ENCODE data around the gene LRMDA. TPM values are rescaled to one million over a fixed set of nuclear protein-coding genes. Genes with fewer than 3 reads are reported as not detected.

The LRMDA gene
- total RNA-seq, 2 experiments from 2014 or later: not detected

DNA sequence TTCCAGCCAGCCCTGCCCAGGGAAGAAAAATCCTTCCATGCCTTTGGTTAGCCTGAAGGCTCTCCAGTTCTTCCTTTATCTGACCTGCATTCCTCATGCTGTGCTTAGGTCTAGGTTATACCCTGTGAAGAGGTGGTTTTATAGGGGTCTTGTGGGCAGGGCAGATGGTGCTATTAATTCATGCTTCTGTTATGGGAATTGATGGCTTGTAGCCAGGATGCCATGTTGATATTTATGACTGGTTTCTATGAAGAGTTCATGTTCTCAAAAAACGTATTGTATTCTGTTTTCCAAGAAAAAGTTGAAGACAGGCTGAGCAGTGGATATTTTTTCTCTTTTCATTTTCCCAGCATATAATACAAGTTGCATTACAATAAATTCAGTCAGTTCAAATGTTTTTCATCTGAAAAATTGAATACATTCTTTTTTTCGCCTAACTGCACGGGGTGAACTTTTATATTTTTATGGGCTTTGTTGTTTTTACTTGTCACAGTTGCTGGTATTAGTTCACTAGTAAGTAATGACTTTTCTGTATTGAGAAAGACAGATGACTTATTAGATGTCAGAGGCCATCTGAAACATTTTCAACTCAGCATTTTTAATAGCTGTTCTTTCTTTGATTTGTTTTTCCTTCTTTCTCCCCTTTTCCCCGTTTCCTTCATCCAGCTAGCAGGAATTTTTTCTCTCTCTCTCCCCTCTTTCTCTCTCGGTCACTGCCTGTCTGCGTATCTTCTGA, 322.8 kb downstream of the LRMDA start:
- no peak for TF ChIP-seq EZH2phosphoT487 (IDR thresholded peaks at IDR 0.05; ENCODE audit: borderline replicate concordance, low read depth, low read length)
- TF ChIP-seq, protein P1, sequence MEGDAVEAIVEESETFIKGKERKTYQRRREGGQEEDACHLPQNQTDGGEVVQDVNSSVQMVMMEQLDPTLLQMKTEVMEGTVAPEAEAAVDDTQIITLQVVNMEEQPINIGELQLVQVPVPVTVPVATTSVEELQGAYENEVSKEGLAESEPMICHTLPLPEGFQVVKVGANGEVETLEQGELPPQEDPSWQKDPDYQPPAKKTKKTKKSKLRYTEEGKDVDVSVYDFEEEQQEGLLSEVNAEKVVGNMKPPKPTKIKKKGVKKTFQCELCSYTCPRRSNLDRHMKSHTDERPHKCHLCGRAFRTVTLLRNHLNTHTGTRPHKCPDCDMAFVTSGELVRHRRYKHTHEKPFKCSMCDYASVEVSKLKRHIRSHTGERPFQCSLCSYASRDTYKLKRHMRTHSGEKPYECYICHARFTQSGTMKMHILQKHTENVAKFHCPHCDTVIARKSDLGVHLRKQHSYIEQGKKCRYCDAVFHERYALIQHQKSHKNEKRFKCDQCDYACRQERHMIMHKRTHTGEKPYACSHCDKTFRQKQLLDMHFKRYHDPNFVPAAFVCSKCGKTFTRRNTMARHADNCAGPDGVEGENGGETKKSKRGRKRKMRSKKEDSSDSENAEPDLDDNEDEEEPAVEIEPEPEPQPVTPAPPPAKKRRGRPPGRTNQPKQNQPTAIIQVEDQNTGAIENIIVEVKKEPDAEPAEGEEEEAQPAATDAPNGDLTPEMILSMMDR (conservative IDR thresholded peaks at IDR 0.05; ENCODE audit: low read length): no peak
- Histone ChIP-seq H3K27ac (ENCODE audit: low read depth, low read length, poor library complexity, severe bottlenecking) (no peak overlapping the region), H3K9me2 (ENCODE audit: insufficient read depth, low read length) (no peaks in the 10 kb centered on the region), H3K36me3 (ENCODE audit: insufficient read depth, low read length) (no peaks in the 10 kb centered on the region), H3K4me3 (ENCODE audit: low read depth, low read length, poor library complexity, severe bottlenecking) (no peak overlapping the region), H3K9me3 (ENCODE audit: low read length) (no peaks in the 10 kb centered on the region), H3K4me2 (ENCODE audit: low read length) (no peak overlapping the region), H4K20me1 (ENCODE audit: insufficient read depth, low read length) (no peaks in the 10 kb centered on the region), H2AFZ (ENCODE audit: low read length) (no peak overlapping the region), H3K4me1 (ENCODE audit: insufficient read depth, low read length, poor library complexity, severe bottlenecking) (no peaks in the 10 kb centered on the region), H3K79me2 (ENCODE audit: insufficient read depth, low read depth, low read length) (no peaks in the 10 kb centered on the region)
- no peak for DNase-seq (ENCODE audit: low spot score)
- intact Hi-C loops (cut with micrococcal nuclease; ENCODE audit: unreplicated experiment): no loop called here
- POLR2A ChIA-PET: no interaction called here
- BruUV-seq (replicated peaks): no TSS peak
- CTCF ChIA-PET (ENCODE audit: unreplicated experiment): no interaction called here

DNA sequence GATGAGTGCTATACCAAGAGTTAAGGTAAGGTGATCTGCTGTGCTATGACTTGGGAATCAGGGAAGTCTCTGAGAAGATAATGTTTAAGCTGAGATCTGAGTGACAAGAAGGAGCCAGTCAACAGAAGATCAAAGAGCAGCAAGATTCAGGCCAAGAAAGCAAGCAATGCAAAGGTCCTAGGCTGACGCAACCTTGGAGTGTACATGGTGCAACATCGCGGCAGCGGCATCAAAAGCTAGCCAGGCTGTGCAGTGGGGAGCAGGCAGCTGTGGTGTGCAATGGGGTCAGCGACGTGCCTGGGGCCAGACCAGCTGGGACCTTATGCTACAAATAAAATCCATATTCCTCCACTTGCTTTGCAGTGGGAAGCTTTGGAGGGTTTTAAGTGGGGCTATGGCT, 324.1 kb downstream of the LRMDA start:
- TF ChIP-seq, protein P1 (conservative IDR thresholded peaks at IDR 0.05; ENCODE audit: low read length): no peak
- TF ChIP-seq EZH2phosphoT487 (IDR thresholded peaks at IDR 0.05; ENCODE audit: borderline replicate concordance, low read depth, low read length): no peak
- Histone ChIP-seq H3K36me3 (ENCODE audit: insufficient read depth, low read length) (no peaks in the 10 kb centered on the region), H3K4me1 (ENCODE audit: insufficient read depth, low read length, poor library complexity, severe bottlenecking) (no peaks in the 10 kb centered on the region), H3K4me2 (ENCODE audit: low read length) (no peak overlapping the region), H3K79me2 (ENCODE audit: insufficient read depth, low read depth, low read length) (no peaks in the 10 kb centered on the region), H3K9me3 (ENCODE audit: low read length) (no peaks in the 10 kb centered on the region), H3K27ac (ENCODE audit: low read depth, low read length, poor library complexity, severe bottlenecking) (no peak overlapping the region), H2AFZ (ENCODE audit: low read length) (no peak overlapping the region), H3K9me2 (ENCODE audit: insufficient read depth, low read length) (no peaks in the 10 kb centered on the region), H3K4me3 (ENCODE audit: low read depth, low read length, poor library complexity, severe bottlenecking) (no peak overlapping the region), H4K20me1 (ENCODE audit: insufficient read depth, low read length) (no peaks in the 10 kb centered on the region)
- CTCF ChIA-PET (ENCODE audit: unreplicated experiment): no interaction called here
- no TSS peak for BruUV-seq (replicated peaks)
- POLR2A ChIA-PET: interaction anchor here (0.8 kb wide), 1 partner anchor 88 kb away, joined by 4 read pairs; no protein-coding TSS in a partner anchor
- intact Hi-C loops (cut with micrococcal nuclease; ENCODE audit: unreplicated experiment): no loop called here
- DNase-seq (ENCODE audit: low spot score): no peak

DNA sequence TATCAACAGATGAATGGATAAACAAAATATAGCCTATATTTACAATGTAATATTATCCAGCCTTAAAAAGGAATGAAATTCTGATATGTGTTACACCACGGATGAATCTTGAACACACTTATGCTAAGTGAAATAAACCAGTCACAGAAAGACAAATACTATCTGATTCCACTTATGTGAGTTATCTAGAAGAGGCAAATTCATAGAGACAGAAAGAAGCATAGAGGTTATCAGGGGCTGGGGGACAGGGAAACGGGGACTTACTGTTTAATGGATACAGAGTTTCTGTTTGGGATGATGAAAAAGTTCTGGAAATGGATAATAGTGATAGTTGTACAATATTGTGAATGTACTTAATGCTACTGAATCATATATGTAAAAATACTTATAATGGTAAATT, 329.9 kb downstream of the LRMDA start:
- BruUV-seq (replicated peaks): no TSS peak
- Histone ChIP-seq H3K9me3 (ENCODE audit: low read length) (no peaks in the 10 kb centered on the region), H3K4me2 (ENCODE audit: low read length) (no peak overlapping the region), H3K4me3 (ENCODE audit: low read depth, low read length, poor library complexity, severe bottlenecking) (no peak overlapping the region), H3K9me2 (ENCODE audit: insufficient read depth, low read length) (no peaks in the 10 kb centered on the region), H2AFZ (ENCODE audit: low read length) (no peak overlapping the region), H3K36me3 (ENCODE audit: insufficient read depth, low read length) (no peaks in the 10 kb centered on the region), H3K4me1 (ENCODE audit: insufficient read depth, low read length, poor library complexity, severe bottlenecking) (no peaks in the 10 kb centered on the region), H4K20me1 (ENCODE audit: insufficient read depth, low read length) (no peaks in the 10 kb centered on the region), H3K27ac (ENCODE audit: low read depth, low read length, poor library complexity, severe bottlenecking) (no peak overlapping the region), H3K79me2 (ENCODE audit: insufficient read depth, low read depth, low read length) (no peaks in the 10 kb centered on the region)
- CTCF ChIA-PET (ENCODE audit: unreplicated experiment): no interaction called here
- intact Hi-C loops (cut with micrococcal nuclease; ENCODE audit: unreplicated experiment): no loop called here
- POLR2A ChIA-PET: no interaction called here
- TF ChIP-seq, protein P1 (conservative IDR thresholded peaks at IDR 0.05; ENCODE audit: low read length): no peak
- TF ChIP-seq EZH2phosphoT487 (IDR thresholded peaks at IDR 0.05; ENCODE audit: borderline replicate concordance, low read depth, low read length): no peak
- no peak for DNase-seq (ENCODE audit: low spot score)

All from OCI-LY7 (cell line).